Prostate gland (tissue), 2 donors: ENCODE results near the gene FASTK. TPM values are rescaled to one million over a fixed set of nuclear protein-coding genes. Genes with fewer than 3 reads are reported as not detected.
"Not testable (repeated sequence)": the region's sequence is repeated elsewhere in the genome, so short reads cannot be mapped to it uniquely, and the experiment has no call there.

ENCODE experiments used
- DNase-seq: peaks from one replicate; pipeline ENCODE4 v3.0.0-alpha.2; 2019; ENCODE audit warnings: low spot score
- H3K27ac ChIP-seq, 2 donors: fragments of 200-600 bp; sonication (generic); 2 replicates each; pipeline ENCODE4 v1.5.1; 2017 to 2019
- H3K27me3 ChIP-seq: fragments of 200-600 bp; sonication (generic); replicated peaks from 2 replicates; pipeline ENCODE4 v1.5.1; 2019; ENCODE audit not compliant: insufficient read depth
- H3K36me3 ChIP-seq, 2 donors: fragments of 200-600 bp; sonication (generic); 1 replicate in 1 of 2; 2 replicates in 1 of 2; pipeline versions ENCODE4 v1.5.1 to v1.8.1; 2017 to 2019
- H3K4me1 ChIP-seq: fragments of 200-600 bp; sonication (generic); replicated peaks from 2 replicates; pipeline ENCODE4 v1.5.1; 2019
- H3K4me3 ChIP-seq, 2 donors: fragments of 200-600 bp; sonication (generic); 2 replicates each; pipeline ENCODE4 v1.5.1; 2017 to 2019
- H3K9me3 ChIP-seq: fragments of 200-600 bp; sonication (generic); 2 replicates; pipeline ENCODE4 v1.5.1; 2017
- POLR2A ChIP-seq: fragments of 450-650 bp; IDR thresholded peaks from one replicate; pipeline ENCODE4 v1.6.1; 2016; ENCODE audit warnings: antibody characterized with exemption, mild to moderate bottlenecking
- WGBS: methylation state at CpG from one replicate; pipeline ENCODE4 v1.1.5; 2018; 5-methylcytosine and 5-hydroxymethylcytosine counted together
- intact Hi-C: fragments of 100-400 bp; cut with DNase I; formaldehyde crosslinking; loops from one replicate; pipeline ENCODE4 v1.14.2; 2022
- total RNA-seq, 2 donors: library from RNA; depleted of rRNA; stranded (reverse); fragments of >200 nt; gene quantifications; one replicate each; pipeline ENCODE4 v1.1.0, GENCODE V29; 2016

The FASTK gene
- total RNA-seq, 2 donors from 2014 or later = 107 to 122 TPM

DNA sequence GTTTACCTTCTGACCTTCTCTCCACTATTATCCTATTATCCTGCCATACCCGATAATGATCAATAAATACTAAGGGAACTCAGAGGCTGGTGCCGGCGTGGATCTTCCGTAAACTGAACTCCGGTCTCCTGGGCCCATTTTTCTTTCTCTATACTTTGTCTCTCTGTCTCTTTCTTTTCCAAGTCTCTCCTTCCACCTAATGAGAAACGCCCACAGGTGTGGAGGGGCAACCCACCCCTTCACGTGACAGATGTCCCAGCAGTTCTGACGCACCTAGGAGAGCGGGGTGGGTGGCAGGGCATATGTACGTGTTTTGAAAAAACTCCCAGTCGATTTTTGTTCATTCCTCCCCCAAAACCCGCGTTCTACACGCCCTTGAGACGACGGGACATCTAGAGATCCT lies 52.9 kb downstream of the FASTK start:
- intact Hi-C loops = loop anchor here (5.0 kb wide), 1 partner anchor 85 kb away; no protein-coding TSS in a partner anchor
- H3K36me3 ChIP-seq, H3K27me3 ChIP-seq, H3K9me3 ChIP-seq, H3K4me1 ChIP-seq, DNase-seq: not testable (repeated sequence)
- 6% methylated on average over 16 of the region's 16 CpGs for WGBS
- TF ChIP-seq POLR2A = peak; percentile 33
- peak overlapping the region; percentile 58 to 63 for H3K4me3 ChIP-seq
- H3K27ac ChIP-seq = peak overlapping the region; percentile 86 to 88

DNA sequence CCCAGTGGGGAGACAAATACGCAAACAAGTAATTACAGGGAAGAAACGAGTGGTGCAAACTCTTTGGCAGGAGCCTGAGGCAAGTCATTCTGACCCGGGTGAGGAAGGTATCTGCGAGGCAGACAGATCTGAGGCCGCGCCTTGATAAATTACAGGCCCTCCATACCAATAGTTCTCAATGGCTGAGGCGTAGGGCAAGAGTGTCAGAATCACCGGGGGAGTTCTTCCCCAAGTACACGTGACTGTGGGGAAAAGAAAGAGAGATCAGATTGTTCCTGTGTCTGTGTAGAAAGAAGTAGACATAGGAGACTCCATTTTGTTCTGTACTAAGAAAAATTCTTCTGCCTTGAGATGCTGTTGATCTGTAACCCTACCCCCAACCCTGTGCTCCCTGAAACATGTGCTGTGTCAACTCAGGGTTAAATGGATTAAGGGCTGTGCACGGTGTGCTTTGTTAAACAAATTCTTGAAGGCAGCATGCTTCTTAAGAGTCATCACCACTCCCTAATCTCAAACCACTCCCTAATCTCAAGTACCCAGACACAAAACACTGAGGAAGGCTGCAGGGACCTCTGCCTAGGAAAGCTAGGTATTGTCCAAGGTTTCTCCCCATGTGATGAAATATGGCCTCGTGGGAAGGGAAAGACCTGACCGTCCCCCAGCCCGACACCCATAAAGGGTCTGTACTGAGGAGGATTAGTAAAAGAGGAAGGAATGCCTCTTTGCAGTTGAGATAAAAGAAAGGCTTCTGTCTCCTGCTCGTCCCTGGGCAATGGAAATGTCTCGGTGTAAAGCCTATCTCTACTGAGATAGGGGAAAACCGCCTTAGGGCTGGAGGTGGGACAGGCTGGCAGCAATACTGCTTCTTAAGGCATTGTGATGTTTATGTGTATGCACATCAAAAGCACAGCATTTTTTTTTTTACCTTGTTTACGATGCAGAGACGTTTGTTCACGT lies 53.6 kb downstream of the FASTK start:
- intact Hi-C loops = loop anchor here (5.0 kb wide), 1 partner anchor 85 kb away; no protein-coding TSS in a partner anchor
- 39% methylated on average over 19 of the region's 19 CpGs for WGBS
- not testable (repeated sequence) for H3K4me3 ChIP-seq, H3K9me3 ChIP-seq, H3K4me1 ChIP-seq, H3K27me3 ChIP-seq, DNase-seq, H3K36me3 ChIP-seq
- peak overlapping the region; percentile 86 to 88 for H3K27ac ChIP-seq

Other genes starting within 250 kb of the FASTK start
- gene AOC1, start 228.3 kb downstream of the FASTK start, total RNA-seq = 1 to 10 TPM; 2.1 to 3.1 TPM
- gene KCNH2, start 102.5 kb downstream of the FASTK start, total RNA-seq = 100 to 1,000 TPM in 1 of 2 donors, 10 to 100 TPM in 1; 10.1 to 184 TPM
- gene NOS3, start 89.8 kb downstream of the FASTK start, total RNA-seq = 10 to 100 TPM in 1 of 2 donors, 1 to 10 TPM in 1; 6.1 to 10.4 TPM
- gene ATG9B, start 56.3 kb downstream of the FASTK start, total RNA-seq = 1 to 10 TPM in 1 of 2 donors, under 1 TPM in 1; 0.18 to 7.1 TPM
- 10 to 100 TPM; 26.4 to 50.6 TPM for gene ABCB8, start 52.4 kb downstream of the FASTK start, total RNA-seq
- 10 to 100 TPM in 1 of 2 donors, 1 to 10 TPM in 1; 1.7 to 11.0 TPM for gene ASIC3, start 32.3 kb downstream of the FASTK start, total RNA-seq
- gene CDK5, start 22.9 kb downstream of the FASTK start, total RNA-seq = 10 to 100 TPM; 13.1 to 18.5 TPM
- gene SLC4A2, start 21.2 kb downstream of the FASTK start, total RNA-seq = 100 to 1,000 TPM in 1 of 2 donors, 10 to 100 TPM in 1; 77.1 to 141 TPM
- 10 to 100 TPM; 79.8 to 99.4 TPM for gene TMUB1, start 2.7 kb upstream of the FASTK start, total RNA-seq
- 100 to 1,000 TPM in 1 of 2 donors, 10 to 100 TPM in 1; 80.3 to 112 TPM for gene AGAP3, start 5.7 kb upstream of the FASTK start, total RNA-seq
- not detected for gene GBX1, start 86.9 kb upstream of the FASTK start, total RNA-seq
- gene ASB10, start 106.4 kb upstream of the FASTK start, total RNA-seq = not detected
- gene H2BK1, start 129.7 kb upstream of the FASTK start, total RNA-seq = 1 to 10 TPM in 1 of 2 donors, not detected in 1; 3.0 TPM
- gene ABCF2, start 146.4 kb upstream of the FASTK start, total RNA-seq = 10 to 100 TPM; 23.3 to 33.3 TPM
- 10 to 100 TPM; 40.2 to 72.9 TPM for gene CHPF2, start 151.7 kb upstream of the FASTK start, total RNA-seq
- gene SMARCD3, start 167.9 kb upstream of the FASTK start, total RNA-seq = 100 to 1,000 TPM in 1 of 2 donors, 10 to 100 TPM in 1; 35.6 to 108 TPM